Measurements from ENCODE around the gene MFN2.

Gene MFN2

DNA sequence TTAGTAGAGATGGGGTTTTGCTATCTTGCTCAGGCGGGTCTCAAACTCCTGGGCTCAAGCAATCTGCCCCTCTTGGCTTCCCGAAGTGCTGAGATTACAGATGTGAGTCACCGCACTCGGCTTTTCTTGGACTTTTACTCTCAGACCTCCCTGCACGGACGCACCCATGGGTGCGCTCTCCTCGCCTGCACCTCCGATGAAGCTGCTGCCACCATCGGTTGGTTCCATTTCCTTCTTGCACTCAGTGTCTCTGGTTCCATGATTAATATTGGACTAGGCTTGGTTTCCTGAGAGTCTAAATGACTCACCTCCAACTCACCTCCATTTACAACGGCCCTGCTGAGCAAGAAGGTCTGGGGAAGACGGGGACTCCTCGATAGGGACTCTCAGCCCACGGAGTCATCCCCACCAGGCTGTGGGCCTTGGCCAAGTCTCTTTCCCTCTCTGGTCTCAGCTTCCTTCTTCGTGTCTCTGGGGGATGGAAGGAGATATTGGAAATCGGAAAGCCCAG, 76.1 kb downstream of the MFN2 start:
- H3K4me1 ChIP-seq (ENCODE audit: control insufficient read depth in 1 of 2, insufficient read depth in 1 of 2, low read depth in 1 of 2, low read length in 1 of 2), result no peaks in the 10 kb centered on the region
- no peak overlapping the region for H3K4me3 ChIP-seq (ENCODE audit: low read depth in 1 of 2, low read length in 1 of 2)
- no peak overlapping the region for H3K27ac ChIP-seq
- H3K27me3 ChIP-seq, result peaks cover 21% of the 10 kb centered on the region
- TF ChIP-seq, protein P1, sequence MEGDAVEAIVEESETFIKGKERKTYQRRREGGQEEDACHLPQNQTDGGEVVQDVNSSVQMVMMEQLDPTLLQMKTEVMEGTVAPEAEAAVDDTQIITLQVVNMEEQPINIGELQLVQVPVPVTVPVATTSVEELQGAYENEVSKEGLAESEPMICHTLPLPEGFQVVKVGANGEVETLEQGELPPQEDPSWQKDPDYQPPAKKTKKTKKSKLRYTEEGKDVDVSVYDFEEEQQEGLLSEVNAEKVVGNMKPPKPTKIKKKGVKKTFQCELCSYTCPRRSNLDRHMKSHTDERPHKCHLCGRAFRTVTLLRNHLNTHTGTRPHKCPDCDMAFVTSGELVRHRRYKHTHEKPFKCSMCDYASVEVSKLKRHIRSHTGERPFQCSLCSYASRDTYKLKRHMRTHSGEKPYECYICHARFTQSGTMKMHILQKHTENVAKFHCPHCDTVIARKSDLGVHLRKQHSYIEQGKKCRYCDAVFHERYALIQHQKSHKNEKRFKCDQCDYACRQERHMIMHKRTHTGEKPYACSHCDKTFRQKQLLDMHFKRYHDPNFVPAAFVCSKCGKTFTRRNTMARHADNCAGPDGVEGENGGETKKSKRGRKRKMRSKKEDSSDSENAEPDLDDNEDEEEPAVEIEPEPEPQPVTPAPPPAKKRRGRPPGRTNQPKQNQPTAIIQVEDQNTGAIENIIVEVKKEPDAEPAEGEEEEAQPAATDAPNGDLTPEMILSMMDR (IDR thresholded peaks at IDR 0.05), result no peak
- H3K9me3 ChIP-seq, result no peaks in the 10 kb centered on the region
- H3K36me3 ChIP-seq, result no peaks in the 10 kb centered on the region

DNA sequence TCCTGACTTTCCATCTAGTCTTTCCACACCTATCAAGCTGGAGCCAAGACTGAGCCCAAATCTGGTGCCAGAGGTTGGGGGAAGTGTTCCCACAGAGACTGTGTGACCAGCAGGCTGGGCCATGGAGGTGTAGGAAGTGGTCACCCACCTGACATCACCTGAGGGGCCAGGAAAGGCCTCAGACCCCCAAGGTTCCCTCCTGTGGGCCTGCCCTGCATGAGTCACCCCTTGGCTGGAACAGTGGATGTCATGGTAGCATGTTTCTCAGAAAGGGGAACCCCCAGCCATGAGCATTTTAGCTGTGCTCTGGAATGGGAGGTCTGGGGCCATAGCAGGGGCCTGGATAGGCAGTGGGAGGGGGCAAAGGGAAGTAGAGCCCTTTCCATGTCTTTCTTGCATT, 77.1 kb downstream of the MFN2 start:
- no peak overlapping the region for H3K4me3 ChIP-seq (ENCODE audit: low read depth in 1 of 2, low read length in 1 of 2)
- TF ChIP-seq, protein P1 (IDR thresholded peaks at IDR 0.05), result no peak
- H3K36me3 ChIP-seq, result no peaks in the 10 kb centered on the region
- no peaks in the 10 kb centered on the region for H3K4me1 ChIP-seq (ENCODE audit: control insufficient read depth in 1 of 2, insufficient read depth in 1 of 2, low read depth in 1 of 2, low read length in 1 of 2)
- no peaks in the 10 kb centered on the region for H3K9me3 ChIP-seq
- no peak overlapping the region for H3K27ac ChIP-seq
- H3K27me3 ChIP-seq, result peaks cover 29% of the 10 kb centered on the region

DNA sequence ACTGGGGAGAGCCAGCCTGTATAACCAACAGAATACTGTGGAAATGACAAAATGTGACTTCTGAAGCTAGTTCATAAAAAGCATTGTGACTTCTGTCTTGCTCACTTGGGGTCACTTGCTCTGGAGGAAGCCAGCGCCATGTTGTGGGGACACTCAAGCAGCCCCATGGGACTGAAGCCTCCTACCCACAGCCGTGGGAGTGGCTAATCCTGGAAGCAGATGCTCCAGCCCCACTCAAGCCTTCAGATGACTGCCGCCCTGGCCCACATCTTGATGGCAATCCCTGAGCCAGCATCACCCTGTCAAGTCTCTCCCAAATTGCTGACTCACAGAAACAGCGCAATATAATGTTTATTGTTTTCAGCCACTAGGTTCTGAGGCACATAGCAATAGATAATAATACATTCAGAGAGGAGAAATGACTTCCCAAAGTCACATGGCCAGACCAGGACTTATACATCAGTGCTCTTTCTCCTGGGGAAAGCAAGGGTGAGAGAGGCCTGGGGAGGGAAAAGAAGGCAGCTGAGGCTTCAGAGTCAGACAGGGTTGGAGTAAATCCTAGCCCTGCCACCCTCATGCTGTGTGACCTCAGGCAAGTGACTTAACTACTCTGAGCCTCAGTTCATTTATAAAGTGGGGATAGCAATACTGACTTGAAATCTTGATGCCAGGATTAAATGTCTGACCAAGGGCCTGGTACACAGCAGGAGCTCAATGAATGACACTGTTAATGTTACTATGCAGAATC, 77.9 kb downstream of the MFN2 start:
- H3K9me3 ChIP-seq, result no peaks in the 10 kb centered on the region
- no peak overlapping the region for H3K4me3 ChIP-seq (ENCODE audit: low read depth in 1 of 2, low read length in 1 of 2)
- TF ChIP-seq, protein P1 (IDR thresholded peaks at IDR 0.05), result no peak
- peaks cover 36% of the 10 kb centered on the region for H3K27me3 ChIP-seq
- no peaks in the 10 kb centered on the region for H3K36me3 ChIP-seq
- no peak overlapping the region for H3K27ac ChIP-seq
- H3K4me1 ChIP-seq (ENCODE audit: control insufficient read depth in 1 of 2, insufficient read depth in 1 of 2, low read depth in 1 of 2, low read length in 1 of 2), result no peaks in the 10 kb centered on the region

DNA sequence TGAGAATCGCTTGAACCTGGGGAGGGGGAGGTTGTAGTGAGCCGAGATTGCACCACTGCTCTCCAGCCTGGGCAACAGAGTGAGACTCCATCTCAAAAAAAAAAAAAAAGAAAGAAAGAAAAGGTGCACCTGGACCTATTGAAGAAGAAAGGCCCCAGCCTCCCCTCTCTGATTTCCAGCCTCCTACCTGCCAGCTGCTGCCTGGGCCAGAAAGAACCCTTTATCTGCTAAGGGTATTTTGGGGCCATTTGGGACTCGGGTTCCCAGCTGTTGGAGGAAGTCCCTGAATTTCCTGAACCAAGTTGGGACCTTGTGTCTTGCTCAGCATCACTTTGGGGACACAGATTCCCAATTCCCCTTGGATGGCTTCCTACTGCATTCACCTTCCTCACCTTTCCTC, 79.0 kb downstream of the MFN2 start:
- Histone ChIP-seq H3K36me3 (no peaks in the 10 kb centered on the region), H3K9me3 (no peaks in the 10 kb centered on the region), H3K27me3 (peaks cover 47% of the 10 kb centered on the region), H3K4me3 (ENCODE audit: low read depth in 1 of 2, low read length in 1 of 2) (no peak overlapping the region), H3K4me1 (ENCODE audit: control insufficient read depth in 1 of 2, insufficient read depth in 1 of 2, low read depth in 1 of 2, low read length in 1 of 2) (peaks cover 3 to 7% of the 10 kb centered on the region in 2 experiments), H3K27ac (no peak overlapping the region)
- TF ChIP-seq, protein P1 (IDR thresholded peaks at IDR 0.05), result no peak

DNA sequence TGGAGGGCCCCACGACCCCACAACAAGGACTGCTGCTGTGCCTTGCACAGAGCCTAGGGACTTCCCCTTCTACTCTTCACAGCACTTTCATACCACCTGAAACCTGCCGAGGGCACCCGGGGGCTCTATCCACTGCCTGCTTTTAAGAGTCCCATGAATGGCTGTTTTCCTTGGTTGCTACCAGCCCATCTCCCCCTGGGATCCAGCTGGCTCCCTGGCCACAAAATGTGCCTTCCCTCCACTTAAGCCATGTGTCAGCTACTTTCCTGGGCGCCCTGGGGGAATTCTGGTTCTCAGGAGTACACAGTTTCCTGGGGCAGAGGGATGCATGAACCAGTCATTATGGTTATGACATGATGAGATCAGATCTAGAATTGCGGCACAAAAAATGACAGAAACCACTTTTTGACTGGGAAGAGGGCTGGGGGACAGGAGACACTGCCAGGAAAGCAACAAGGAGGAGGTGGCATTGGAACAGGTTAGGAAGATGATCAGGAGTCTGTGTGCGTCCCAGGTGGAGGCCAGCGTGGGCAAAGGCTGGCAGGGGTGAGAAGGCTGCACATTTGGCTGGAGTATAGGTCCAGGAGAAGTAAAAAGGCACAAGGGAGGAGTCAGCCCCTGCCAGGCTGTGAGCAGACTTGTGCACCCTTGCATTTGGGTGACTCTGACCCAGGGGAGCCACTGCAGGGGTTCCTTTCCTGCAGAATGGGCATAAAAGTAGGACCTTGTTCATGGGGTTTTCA, 79.6 kb downstream of the MFN2 start:
- TF ChIP-seq, protein P1 (IDR thresholded peaks at IDR 0.05), result no peak
- H3K36me3 ChIP-seq, result no peaks in the 10 kb centered on the region
- no peak overlapping the region for H3K4me3 ChIP-seq (ENCODE audit: low read depth in 1 of 2, low read length in 1 of 2)
- H3K27me3 ChIP-seq, result peaks cover 53% of the 10 kb centered on the region
- H3K9me3 ChIP-seq, result no peaks in the 10 kb centered on the region
- H3K27ac ChIP-seq, result no peak overlapping the region
- peaks cover 3 to 7% of the 10 kb centered on the region in 2 experiments for H3K4me1 ChIP-seq (ENCODE audit: control insufficient read depth in 1 of 2, insufficient read depth in 1 of 2, low read depth in 1 of 2, low read length in 1 of 2)

Data from neutrophil (primary cell).